ENCODE measurements around the gene NOXA1. TPM values are rescaled to one million over a fixed set of nuclear protein-coding genes. Genes with fewer than 3 reads are reported as not detected.

Gene NOXA1
- polyA plus RNA-seq, 1 donor (not counting 4 experiments of a cell fraction or from before 2014, with no cell fraction given), result 0.09 TPM

DNA sequence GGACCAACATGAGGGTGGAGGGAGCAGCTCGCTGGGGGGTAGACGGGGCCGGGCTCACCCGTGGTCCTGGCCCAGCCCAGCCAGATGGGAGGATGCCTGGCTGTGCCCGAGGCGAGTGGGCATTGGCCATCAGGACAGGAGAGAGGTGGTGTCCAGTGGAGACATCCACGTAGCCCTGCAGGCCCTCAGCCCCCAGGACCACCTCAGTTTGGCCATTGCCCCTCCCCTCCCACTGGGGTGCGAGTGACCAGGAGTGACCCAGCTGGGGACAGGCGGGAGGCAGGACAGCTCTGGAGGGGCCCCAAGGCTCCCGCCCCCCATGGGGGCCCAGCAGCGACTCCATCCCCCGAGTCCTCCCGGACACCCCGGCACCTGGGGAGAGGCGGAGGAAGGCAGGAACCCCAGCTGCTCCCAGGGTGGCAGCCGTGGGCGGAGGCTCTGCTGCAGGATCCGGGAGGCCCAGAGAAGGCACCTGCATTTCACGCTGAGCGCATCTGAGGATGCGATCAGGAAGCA, 8.3 kb downstream of the NOXA1 start:
- H3K4me3 ChIP-seq (ENCODE audit: control insufficient read depth in 2 of 3, extremely low read depth in 1 of 3, insufficient read depth in 2 of 3, low read depth in 1 of 3, low read length in 3 of 3), result no peak overlapping the region
- no peaks in the 10 kb centered on the region for H3K79me2 ChIP-seq (ENCODE audit: control insufficient read depth, insufficient read depth, low read length)
- no peak overlapping the region for H3K9ac ChIP-seq (ENCODE audit: control insufficient read depth, extremely low read depth, insufficient read depth, low read length)
- no peaks in the 10 kb centered on the region for H3K9me3 ChIP-seq (ENCODE audit: control insufficient read depth, low read depth, low read length)
- no peak for TF ChIP-seq EZH2 (IDR thresholded peaks at IDR 0.05; ENCODE audit: low read length)
- TF ChIP-seq, protein P1, sequence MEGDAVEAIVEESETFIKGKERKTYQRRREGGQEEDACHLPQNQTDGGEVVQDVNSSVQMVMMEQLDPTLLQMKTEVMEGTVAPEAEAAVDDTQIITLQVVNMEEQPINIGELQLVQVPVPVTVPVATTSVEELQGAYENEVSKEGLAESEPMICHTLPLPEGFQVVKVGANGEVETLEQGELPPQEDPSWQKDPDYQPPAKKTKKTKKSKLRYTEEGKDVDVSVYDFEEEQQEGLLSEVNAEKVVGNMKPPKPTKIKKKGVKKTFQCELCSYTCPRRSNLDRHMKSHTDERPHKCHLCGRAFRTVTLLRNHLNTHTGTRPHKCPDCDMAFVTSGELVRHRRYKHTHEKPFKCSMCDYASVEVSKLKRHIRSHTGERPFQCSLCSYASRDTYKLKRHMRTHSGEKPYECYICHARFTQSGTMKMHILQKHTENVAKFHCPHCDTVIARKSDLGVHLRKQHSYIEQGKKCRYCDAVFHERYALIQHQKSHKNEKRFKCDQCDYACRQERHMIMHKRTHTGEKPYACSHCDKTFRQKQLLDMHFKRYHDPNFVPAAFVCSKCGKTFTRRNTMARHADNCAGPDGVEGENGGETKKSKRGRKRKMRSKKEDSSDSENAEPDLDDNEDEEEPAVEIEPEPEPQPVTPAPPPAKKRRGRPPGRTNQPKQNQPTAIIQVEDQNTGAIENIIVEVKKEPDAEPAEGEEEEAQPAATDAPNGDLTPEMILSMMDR (optimal IDR thresholded peaks at IDR 0.05 in 1 of 3, IDR thresholded peaks at IDR 0.05 in 1 of 3, conservative IDR thresholded peaks at IDR 0.05 in 1 of 3; ENCODE audit: extremely low read depth in 1 of 3, insufficient read depth in 2 of 3, low read length in 3 of 3), result no peak
- H3K4me1 ChIP-seq (ENCODE audit: control insufficient read depth, extremely low read depth, insufficient read depth, low read length), result no peaks in the 10 kb centered on the region
- no peak overlapping the region for H2AFZ ChIP-seq (ENCODE audit: control insufficient read depth, low read length)
- no peak overlapping the region for H3K4me2 ChIP-seq (ENCODE audit: control insufficient read depth, extremely low read depth, insufficient read depth, low read depth, low read length)
- H3K9me1 ChIP-seq (ENCODE audit: control insufficient read depth, extremely low read depth, insufficient read depth, low read length), result no peaks in the 10 kb centered on the region
- H4K20me1 ChIP-seq (ENCODE audit: control insufficient read depth, extremely low read depth, insufficient read depth, low read length), result no peaks in the 10 kb centered on the region
- no peak overlapping the region for H3K27ac ChIP-seq (ENCODE audit: control insufficient read depth, insufficient read depth, low read length)
- no peaks in the 10 kb centered on the region for H3K36me3 ChIP-seq (ENCODE audit: control insufficient read depth in 2 of 2, extremely low read depth in 1 of 2, insufficient read depth in 2 of 2, low read length in 2 of 2)
- dilution Hi-C loops (cut with MboI; ENCODE audit: extremely low pct_ligation_motif_present, low sequenced_read_pairs), result no loop called here
- no peak for DNase-seq (ENCODE audit: low read depth, low spot score)
- no peak for FAIRE-seq
- peaks cover 9% of the 10 kb centered on the region for H3K27me3 ChIP-seq (ENCODE audit: control insufficient read depth, extremely low read depth, insufficient read depth, low read length)

DNA sequence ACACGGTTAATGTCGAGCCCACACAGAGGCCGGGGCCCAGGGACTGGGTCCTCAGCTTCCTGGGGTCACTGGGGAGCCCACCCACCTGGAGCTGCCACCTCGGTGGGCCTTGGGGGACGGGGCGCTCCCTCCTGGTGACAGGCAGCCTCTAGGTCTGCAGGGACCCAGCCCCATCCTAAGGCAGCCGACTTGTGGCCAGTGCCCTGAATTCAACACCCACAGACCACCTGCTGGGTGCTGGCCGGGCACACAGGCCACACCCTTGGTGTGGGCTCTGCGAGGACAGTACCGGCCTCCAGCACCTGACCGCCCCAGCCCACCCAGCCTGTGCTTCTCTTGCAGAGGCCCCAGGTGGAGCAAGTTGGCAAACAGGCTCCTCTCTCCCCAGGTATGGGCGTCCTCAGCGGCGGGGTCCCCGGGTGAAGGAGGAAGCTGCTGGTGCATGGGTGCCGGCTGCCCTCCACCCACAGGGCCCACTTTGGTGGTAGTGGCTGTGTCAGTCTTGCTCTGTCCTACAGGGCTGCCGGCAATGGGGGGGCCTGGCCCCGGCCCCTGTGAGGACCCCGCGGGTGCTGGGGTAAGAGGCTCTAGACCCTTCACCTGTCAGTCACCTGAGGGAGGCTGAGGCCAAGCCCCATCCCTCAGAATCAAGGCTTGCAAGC, 9.6 kb downstream of the NOXA1 start:
- Histone ChIP-seq H2AFZ (ENCODE audit: control insufficient read depth, low read length) (no peak overlapping the region), H3K9ac (ENCODE audit: control insufficient read depth, extremely low read depth, insufficient read depth, low read length) (no peak overlapping the region)

More for the DNA sequence above, 9.6 kb downstream of the NOXA1 start:
- Histone ChIP-seq H3K9me1 (ENCODE audit: control insufficient read depth, extremely low read depth, insufficient read depth, low read length) (no peaks in the 10 kb centered on the region), H3K36me3 (ENCODE audit: control insufficient read depth in 2 of 2, extremely low read depth in 1 of 2, insufficient read depth in 2 of 2, low read length in 2 of 2) (no peaks in the 10 kb centered on the region), H3K9me3 (ENCODE audit: control insufficient read depth, low read depth, low read length) (no peaks in the 10 kb centered on the region), H3K27me3 (ENCODE audit: control insufficient read depth, extremely low read depth, insufficient read depth, low read length) (peaks cover 15% of the 10 kb centered on the region), H3K4me2 (ENCODE audit: control insufficient read depth, extremely low read depth, insufficient read depth, low read depth, low read length) (no peak overlapping the region), H3K4me3 (ENCODE audit: control insufficient read depth in 2 of 3, extremely low read depth in 1 of 3, insufficient read depth in 2 of 3, low read depth in 1 of 3, low read length in 3 of 3) (no peak overlapping the region), H4K20me1 (ENCODE audit: control insufficient read depth, extremely low read depth, insufficient read depth, low read length) (no peaks in the 10 kb centered on the region), H3K27ac (ENCODE audit: control insufficient read depth, insufficient read depth, low read length) (no peak overlapping the region), H3K4me1 (ENCODE audit: control insufficient read depth, extremely low read depth, insufficient read depth, low read length) (no peaks in the 10 kb centered on the region), H3K79me2 (ENCODE audit: control insufficient read depth, insufficient read depth, low read length) (no peaks in the 10 kb centered on the region)
- FAIRE-seq (no peak), DNase-seq (ENCODE audit: low read depth, low spot score) (no peak)
- TF ChIP-seq, protein P1 (optimal IDR thresholded peaks at IDR 0.05 in 1 of 3, IDR thresholded peaks at IDR 0.05 in 1 of 3, conservative IDR thresholded peaks at IDR 0.05 in 1 of 3; ENCODE audit: extremely low read depth in 1 of 3, insufficient read depth in 2 of 3, low read length in 3 of 3), result no peak
- TF ChIP-seq EZH2 (IDR thresholded peaks at IDR 0.05; ENCODE audit: low read length), result no peak
- dilution Hi-C loops (cut with MboI; ENCODE audit: extremely low pct_ligation_motif_present, low sequenced_read_pairs), result no loop called here

All from keratinocyte (primary cell).